Ascending aorta (tissue), 2 donors: Measurements from ENCODE around the gene CIT. TPM values are rescaled to one million over a fixed set of nuclear protein-coding genes. Genes with fewer than 3 reads are reported as not detected.

ENCODE experiments used
- DNase-seq, 2 donors: peaks; one replicate each; pipeline ENCODE4 v3.0.0-alpha.2; 2019; ENCODE audit warnings: low spot score in 2 of 2
- H3K27ac ChIP-seq, 2 donors: fragments of 200-600 bp; sonication (generic); one replicate each; pipeline ENCODE4 v1.5.1; 2016 to 2017; ENCODE audit warnings: mild to moderate bottlenecking in 1 of 2
- H3K27me3 ChIP-seq: fragments of 200-600 bp; sonication (generic); one replicate; pipeline ENCODE4 v1.5.1; 2017
- H3K36me3 ChIP-seq, 2 donors: fragments of 200-600 bp; sonication (generic); one replicate each; pipeline ENCODE4 v1.5.1; 2016
- H3K4me1 ChIP-seq, 2 donors: fragments of 200-600 bp; sonication (generic); one replicate each; pipeline ENCODE4 v1.5.1; 2016 to 2017; ENCODE audit warnings: mild to moderate bottlenecking in 1 of 2
- H3K4me3 ChIP-seq, 2 donors: fragments of 200-600 bp; sonication (generic); one replicate each; pipeline ENCODE4 v1.5.1; 2016 to 2017; ENCODE audit warnings: mild to moderate bottlenecking in 1 of 2
- H3K9me3 ChIP-seq, 2 donors: fragments of 200-600 bp; sonication (generic); one replicate each; pipeline ENCODE4 v1.5.1; 2016
- CTCF ChIP-seq, 3 experiments: fragments of 200-600 bp in 2 of 3; fragments of 450-650 bp in 1 of 3; sonication (generic) in 2 of 3; IDR thresholded peaks; one replicate each; pipeline ENCODE4 v1.5.1; 2016 to 2019; ENCODE audit warnings: antibody characterized with exemption in 3 of 3, mild to moderate bottlenecking in 1 of 3, moderate library complexity in 1 of 3
- intact Hi-C: fragments of 100-400 bp; cut with DNase I; formaldehyde crosslinking; loops from one replicate; pipeline ENCODE4 v1.15.1; 2023
- total RNA-seq: library from RNA; depleted of rRNA; stranded (reverse); fragments of >200 nt; gene quantifications from one replicate; pipeline ENCODE4 v1.1.0, GENCODE V29; 2016

The CIT gene
- total RNA-seq, 1 donor from 2014 or later: 1.2 TPM

- intact Hi-C loops: no loop called here
- no peak overlapping the region for H3K27ac ChIP-seq
These were observed 37.0 kb downstream of the CIT start for GRCh38 chr12:119840168-119840567.

GRCh38 chr12:119838826-119839600 is 38.1 kb downstream of the CIT start:
- H3K27me3 ChIP-seq: no peaks in the 10 kb centered on the region
- intact Hi-C loops: no loop called here
- H3K4me3 ChIP-seq: no peak overlapping the region
- no peak overlapping the region for H3K27ac ChIP-seq
- no peaks in the 10 kb centered on the region for H3K4me1 ChIP-seq
- H3K36me3 ChIP-seq: no peaks in the 10 kb centered on the region
- TF ChIP-seq CTCF (IDR thresholded peaks at IDR 0.05): no peak
- no peak for DNase-seq
- H3K9me3 ChIP-seq: no peaks in the 10 kb centered on the region

More at GRCh38 chr12:119840168-119840567, 37.0 kb downstream of the CIT start:
- Histone ChIP-seq H3K27me3 (no peaks in the 10 kb centered on the region), H3K4me3 (no peak overlapping the region), H3K4me1 (no peaks in the 10 kb centered on the region), H3K36me3 (no peaks in the 10 kb centered on the region), H3K9me3 (no peaks in the 10 kb centered on the region)
- DNase-seq: no peak
- TF ChIP-seq CTCF (IDR thresholded peaks at IDR 0.05): no peak

GRCh38 chr12:119836781-119837180 is 40.3 kb downstream of the CIT start:
- TF ChIP-seq CTCF (IDR thresholded peaks at IDR 0.05): no peak
- Histone ChIP-seq H3K4me3 (no peak overlapping the region), H3K4me1 (no peaks in the 10 kb centered on the region), H3K27ac (no peak overlapping the region), H3K9me3 (no peaks in the 10 kb centered on the region), H3K36me3 (no peaks in the 10 kb centered on the region), H3K27me3 (no peaks in the 10 kb centered on the region)
- intact Hi-C loops: no loop called here
- DNase-seq: no peak

DNA sequence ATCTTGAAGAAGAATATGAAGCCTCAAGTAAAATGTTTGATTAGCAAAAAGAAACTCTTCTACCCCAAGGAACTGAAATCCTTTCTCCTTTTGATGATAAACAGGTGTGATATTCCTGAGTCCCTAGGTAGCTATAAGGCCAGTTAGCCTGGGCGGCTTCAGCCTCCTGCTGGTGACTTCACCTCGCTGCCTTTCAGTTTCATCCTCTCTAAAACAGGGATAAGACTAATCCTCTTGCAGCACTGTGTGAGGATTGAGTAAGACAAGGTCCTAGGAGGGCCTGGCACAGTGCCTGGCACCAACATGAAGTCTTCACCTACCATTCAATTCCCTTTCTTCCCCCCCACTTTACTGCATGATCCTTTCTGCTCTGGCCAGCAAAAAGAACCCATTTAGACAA is 42.1 kb downstream of the CIT start:
- Histone ChIP-seq H3K27me3 (no peaks in the 10 kb centered on the region), H3K27ac (no peak overlapping the region), H3K4me3 (no peak overlapping the region), H3K4me1 (no peaks in the 10 kb centered on the region), H3K36me3 (no peaks in the 10 kb centered on the region), H3K9me3 (no peaks in the 10 kb centered on the region)
- intact Hi-C loops: no loop called here
- DNase-seq: no peak
- TF ChIP-seq CTCF (IDR thresholded peaks at IDR 0.05): no peak

DNA sequence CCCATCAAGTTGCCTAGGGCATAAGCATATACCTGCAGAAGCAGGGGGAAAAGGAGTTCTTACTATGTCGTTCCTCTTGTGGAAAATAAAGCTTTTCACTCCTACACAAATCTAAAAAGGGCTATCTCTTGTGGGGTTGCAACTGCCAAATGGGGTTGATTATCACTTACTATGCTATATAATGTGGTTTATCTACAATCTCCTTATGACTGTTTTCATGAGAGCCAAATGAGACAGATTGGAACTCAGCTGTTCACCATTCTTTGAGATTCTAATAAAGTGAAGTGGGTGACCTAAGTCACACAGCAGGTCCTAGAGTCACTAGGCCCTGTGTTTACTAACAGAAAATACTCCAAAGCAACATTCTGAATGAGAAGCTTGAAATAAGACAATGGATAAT is 47.7 kb downstream of the CIT start:
- Histone ChIP-seq H3K27ac (no peak overlapping the region), H3K4me1 (no peaks in the 10 kb centered on the region), H3K27me3 (no peaks in the 10 kb centered on the region), H3K9me3 (no peaks in the 10 kb centered on the region), H3K36me3 (no peaks in the 10 kb centered on the region), H3K4me3 (no peak overlapping the region)
- no peak for TF ChIP-seq CTCF (IDR thresholded peaks at IDR 0.05)
- intact Hi-C loops: no loop called here
- DNase-seq: no peak
